HG03280 (cell line): ENCODE results near the gene KLLN.
A peak's percentile ranks its signal among the peaks of the same experiment; 100 is the strongest.
"Not testable (repeated sequence)": the region's sequence is repeated elsewhere in the genome, so short reads cannot be mapped to it uniquely, and the experiment has no call there.

Experiments
- ATAC-seq: cut with Tn5 transposase; IDR thresholded peaks from one replicate; pipeline ENCODE4 v1.9.1; 2021; ENCODE audit warnings: mild to moderate bottlenecking, moderate library complexity; ENCODE audit not compliant: unreplicated experiment

KLLN gene

DNA sequence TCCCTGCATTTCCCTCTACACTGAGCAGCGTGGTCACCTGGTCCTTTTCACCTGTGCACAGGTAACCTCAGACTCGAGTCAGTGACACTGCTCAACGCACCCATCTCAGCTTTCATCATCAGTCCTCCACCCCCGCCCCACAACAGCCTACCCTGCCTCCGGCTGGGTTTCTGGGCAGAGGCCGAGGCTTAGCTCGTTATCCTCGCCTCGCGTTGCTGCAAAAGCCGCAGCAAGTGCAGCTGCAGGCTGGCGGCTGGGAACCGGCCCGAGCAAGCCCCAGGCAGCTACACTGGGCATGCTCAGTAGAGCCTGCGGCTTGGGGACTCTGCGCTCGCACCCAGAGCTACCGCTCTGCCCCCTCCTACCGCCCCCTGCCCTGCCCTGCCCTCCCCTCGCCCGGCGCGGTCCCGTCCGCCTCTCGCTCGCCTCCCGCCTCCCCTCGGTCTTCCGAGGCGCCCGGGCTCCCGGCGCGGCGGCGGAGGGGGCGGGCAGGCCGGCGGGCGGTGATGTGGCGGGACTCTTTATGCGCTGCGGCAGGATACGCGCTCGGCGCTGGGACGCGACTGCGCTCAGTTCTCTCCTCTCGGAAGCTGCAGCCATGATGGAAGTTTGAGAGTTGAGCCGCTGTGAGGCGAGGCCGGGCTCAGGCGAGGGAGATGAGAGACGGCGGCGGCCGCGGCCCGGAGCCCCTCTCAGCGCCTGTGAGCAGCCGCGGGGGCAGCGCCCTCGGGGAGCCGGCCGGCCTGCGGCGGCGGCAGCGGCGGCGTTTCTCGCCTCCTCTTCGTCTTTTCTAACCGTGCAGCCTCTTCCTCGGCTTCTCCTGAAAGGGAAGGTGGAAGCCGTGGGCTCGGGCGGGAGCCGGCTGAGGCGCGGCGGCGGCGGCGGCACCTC is at the start of gene KLLN, which contains the start of gene PTEN:
KLLN (minus strand) TSS at position 481 of the 891 bp plus-strand sequence. CDS start 1,046 bp downstream, outside the sequence.
PTEN (plus strand) TSS at position 573 of the 891 bp plus-strand sequence. CDS start 845 bp downstream, outside the sequence.
- peak; percentile 35 for ATAC-seq

DNA sequence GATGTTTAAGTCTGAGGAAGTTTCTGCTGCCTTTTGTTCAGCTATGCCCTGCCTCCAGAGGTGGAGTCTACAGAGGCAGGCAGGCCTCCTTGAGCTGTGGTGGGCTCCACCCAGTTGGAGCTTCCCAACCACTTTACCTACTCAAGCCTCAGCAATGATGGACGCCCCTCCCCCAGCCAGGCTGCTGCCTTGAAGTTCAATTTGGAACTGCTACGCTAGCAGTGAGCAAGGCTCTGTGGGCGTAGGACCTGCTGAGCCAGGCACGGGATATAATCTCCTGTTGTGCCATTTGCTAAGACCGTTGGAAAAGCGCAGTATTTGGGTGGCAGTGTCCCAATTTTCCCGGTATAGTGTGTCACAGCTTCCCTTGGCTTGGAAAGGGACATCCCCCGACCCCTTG is 40.1 kb upstream of the KLLN start:
- ATAC-seq = not testable (repeated sequence)

DNA sequence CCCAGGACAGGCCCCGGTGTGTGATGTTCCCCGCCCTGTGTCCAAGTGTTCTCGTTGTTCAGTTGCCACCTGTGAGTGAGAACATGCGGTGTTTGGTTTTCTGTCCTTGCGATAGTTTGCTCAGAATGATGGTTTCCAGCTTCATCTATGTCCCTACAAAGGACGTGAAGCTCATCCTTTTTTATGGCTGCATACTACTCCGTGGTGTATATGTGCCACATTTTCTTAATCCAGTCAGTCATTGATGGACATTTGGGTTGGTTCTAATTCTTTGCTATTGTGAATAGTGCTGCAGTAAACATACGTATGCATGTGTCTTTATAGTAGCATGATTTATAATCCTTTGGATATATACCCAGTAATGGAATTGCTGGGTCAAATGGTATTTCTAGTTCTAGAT is 34.6 kb upstream of the KLLN start:
- not testable (repeated sequence) for ATAC-seq

- ATAC-seq = no peak
Measured at GRCh38 chr10:87896216-87896615, 32.9 kb upstream of the KLLN start.

- no peak for ATAC-seq
Measured at GRCh38 chr10:87895430-87895829, 32.1 kb upstream of the KLLN start.

GRCh38 chr10:87887548-87888289 is 24.4 kb upstream of the KLLN start:
- ATAC-seq = no peak

- ATAC-seq = no peak
Measured at GRCh38 chr10:87887146-87887545, 23.8 kb upstream of the KLLN start.

DNA sequence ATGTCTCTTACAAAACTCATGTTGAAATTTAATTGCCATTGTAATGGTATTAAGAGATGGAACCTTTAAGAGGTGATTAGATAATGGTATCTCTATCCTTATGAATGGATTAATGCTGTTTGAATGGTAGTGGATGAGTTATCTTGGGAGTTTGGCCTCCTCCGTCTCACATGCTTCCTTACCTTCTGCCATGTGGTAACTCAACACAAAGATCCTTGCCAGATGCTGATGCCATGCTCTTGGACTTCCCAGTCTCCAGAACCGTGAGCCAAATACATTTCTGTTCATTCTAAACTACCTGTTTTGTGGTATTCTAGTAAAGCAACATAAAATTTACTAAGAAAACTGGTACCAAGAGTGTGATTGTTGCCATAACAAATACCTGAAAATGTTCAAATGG is 23.3 kb upstream of the KLLN start:
- no peak for ATAC-seq

- ATAC-seq = no peak
Measured at GRCh38 chr10:87882555-87883294, 19.4 kb upstream of the KLLN start.

DNA sequence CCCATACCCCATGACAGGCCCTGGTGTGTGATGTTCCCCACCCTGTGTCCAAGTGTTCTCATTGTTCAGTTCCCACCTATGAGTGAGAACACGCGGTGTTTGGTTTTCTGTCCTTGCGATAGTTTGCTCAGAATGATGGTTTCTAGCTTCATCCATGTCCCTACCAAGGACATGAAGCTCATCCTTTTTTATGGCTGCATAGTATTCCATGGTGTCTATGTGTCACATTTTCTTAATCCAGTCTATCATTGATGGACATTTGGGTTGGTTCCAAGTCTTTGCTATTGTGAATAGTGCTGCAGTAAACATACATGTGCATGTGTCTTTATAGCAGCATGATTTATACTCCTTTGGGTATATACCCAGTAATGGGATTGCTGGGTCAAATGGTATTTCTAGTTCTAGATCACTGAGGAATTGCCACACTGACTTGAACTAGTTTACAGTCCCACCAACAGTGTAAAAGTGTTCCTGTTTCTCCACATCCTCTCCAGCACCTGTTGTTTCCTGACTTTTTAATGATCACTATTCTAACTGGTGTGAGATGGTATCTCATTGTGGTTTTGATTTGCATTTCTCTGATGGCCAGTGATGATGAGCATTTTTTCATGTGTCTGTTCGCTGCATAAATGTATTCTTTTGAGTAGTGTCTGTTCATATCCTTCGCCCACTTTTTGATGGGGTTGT is 18.2 kb upstream of the KLLN start:
- not testable (repeated sequence) for ATAC-seq

DNA sequence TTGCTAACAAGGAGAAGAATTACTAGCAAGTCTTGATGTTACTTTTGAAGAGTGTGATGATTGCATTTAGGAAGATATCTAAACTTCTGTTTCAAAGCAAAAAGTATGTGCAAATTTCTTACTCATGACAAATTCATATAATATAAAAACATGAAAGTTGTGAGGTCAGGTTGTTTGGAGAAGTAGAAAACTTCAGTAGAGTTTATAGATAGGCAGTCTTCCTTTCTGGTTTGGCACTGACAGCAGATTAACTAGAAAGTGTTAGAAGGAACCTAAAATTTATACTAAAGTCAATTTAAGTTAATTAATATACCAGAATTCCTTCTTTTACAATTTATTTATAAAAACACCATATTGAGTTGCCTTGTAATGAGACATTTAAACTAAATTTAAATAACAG is 17.0 kb upstream of the KLLN start:
- no peak for ATAC-seq

GRCh38 chr10:87878664-87879459 is 15.5 kb upstream of the KLLN start:
- no peak for ATAC-seq

DNA sequence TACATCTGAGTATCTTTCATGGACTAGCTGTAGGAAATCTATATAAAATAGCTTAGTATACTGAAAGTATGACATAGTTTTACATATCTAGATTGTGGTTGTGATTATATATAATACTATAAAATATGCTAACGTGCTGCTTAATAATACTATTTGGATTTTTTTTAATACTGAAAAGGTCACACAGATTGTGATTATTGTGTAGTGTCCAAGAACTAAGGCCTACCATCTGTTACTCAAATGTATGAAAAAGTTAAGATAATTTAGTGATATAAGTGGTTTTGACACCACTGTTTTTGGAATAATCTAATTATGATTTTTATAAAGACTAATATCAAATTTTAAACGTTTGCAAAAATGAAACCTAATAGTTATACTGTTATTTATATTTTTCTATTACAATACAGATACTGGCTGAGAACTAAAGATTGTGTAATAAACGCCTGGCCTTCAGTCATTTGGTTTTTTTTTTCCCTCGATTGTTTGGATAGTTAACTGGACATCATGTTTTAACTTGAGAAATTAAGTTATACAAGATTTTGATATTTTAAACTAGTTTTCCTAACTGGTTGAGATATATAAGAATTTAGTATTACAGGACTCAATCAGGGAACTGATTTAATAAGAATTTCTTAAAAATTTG is 12.7 kb upstream of the KLLN start:
- ATAC-seq = no peak

DNA sequence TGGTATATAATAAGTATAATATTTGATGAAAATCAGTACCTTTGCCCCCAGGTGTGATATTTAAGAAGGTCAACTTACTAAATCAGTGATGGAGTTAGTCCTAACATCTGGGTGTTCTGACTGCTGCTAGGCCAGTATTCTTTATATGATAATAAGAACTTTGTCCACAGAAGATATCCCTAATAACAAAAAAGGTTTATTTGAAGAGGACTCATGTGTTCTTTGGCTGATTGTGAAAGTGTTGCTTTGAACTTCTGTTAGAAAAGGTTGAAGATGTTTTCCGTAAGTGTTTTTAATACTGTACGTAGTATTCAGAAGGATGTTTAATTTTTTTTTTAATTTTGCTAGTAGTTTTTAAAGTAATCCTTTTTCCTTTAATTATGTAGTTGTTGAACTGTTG is 10.3 kb upstream of the KLLN start:
- no peak for ATAC-seq

GRCh38 chr10:87872828-87873227 is 9.5 kb upstream of the KLLN start:
- ATAC-seq = no peak

- ATAC-seq = no peak
Measured at GRCh38 chr10:87869773-87870551, 6.6 kb upstream of the KLLN start.

DNA sequence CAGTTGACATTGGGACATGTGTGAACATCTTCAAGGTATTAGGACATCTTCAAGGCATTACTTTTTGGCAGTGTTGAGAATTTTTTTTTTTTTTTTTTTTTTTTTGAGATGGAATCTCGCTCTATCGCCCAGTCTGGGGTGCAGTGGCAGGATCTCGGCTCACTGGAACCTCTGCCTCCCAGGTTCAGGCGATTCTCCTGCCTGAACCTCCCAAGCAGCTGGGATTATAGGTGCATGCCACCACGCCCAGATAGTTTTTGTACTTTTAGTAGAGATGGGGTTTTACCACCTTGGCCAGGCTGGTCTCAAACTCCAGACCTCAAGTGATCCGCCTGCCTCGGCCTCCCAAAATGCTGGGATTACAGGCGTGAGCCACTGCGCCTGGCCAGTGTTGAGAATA is 5.8 kb upstream of the KLLN start:
- not testable (repeated sequence) for ATAC-seq

DNA sequence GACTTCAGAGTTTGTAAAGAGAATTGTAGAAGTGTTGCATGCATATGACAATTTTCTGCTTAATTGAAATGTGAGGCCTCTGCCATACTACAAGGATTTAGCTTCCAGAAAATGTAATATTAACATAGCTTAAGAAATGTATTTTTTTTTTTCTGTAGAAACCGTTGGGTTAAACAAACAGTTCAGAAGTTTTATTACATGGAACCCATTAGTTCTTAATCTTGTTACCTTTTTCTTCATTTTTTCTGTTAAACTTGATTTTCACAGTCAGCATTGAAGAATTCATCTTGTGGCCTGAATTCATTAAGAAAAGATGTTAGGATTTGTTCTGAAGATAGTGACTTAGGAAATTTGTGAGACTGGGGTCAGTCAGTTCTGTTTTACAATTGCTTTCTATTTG is 4.9 kb upstream of the KLLN start:
- ATAC-seq = no peak

- ATAC-seq = no peak
Measured at GRCh38 chr10:87867453-87867852, 4.1 kb upstream of the KLLN start.
